ENCODE data around the gene FPR1.

The FPR1 gene

DNA sequence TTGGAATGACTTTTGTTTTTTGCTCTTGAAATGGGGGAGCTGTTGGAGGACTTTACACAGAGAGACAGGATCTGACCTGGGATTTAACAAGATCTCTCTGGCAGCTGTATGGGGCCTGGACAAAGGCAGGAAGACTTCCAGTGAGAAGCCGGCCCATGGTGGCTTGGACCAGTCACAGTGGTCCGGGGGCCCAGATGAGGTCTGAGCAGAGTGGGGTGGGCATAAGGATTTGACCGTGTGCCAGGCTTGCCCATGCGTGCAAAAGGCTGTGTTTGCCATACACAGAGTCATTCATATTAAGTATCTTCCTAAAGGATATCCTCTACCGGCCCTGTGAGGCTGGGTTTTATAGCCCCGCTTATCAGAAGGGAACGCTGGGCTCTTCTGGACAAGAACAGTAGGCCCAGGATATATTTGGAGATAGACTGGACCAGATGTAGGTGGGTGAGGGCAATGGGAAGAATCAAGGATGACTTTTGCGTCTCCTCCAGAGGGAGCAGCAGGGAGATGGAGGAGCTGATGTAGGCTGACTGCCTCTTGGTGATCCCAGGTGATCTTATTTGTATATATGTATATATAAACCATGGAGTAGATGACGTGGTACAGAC is 54.4 kb downstream of the FPR1 start:
- no peak for DNase-seq (ENCODE audit: low read depth)
- TF ChIP-seq, protein P1, sequence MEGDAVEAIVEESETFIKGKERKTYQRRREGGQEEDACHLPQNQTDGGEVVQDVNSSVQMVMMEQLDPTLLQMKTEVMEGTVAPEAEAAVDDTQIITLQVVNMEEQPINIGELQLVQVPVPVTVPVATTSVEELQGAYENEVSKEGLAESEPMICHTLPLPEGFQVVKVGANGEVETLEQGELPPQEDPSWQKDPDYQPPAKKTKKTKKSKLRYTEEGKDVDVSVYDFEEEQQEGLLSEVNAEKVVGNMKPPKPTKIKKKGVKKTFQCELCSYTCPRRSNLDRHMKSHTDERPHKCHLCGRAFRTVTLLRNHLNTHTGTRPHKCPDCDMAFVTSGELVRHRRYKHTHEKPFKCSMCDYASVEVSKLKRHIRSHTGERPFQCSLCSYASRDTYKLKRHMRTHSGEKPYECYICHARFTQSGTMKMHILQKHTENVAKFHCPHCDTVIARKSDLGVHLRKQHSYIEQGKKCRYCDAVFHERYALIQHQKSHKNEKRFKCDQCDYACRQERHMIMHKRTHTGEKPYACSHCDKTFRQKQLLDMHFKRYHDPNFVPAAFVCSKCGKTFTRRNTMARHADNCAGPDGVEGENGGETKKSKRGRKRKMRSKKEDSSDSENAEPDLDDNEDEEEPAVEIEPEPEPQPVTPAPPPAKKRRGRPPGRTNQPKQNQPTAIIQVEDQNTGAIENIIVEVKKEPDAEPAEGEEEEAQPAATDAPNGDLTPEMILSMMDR (IDR thresholded peaks at IDR 0.05; ENCODE audit: control insufficient read depth, insufficient read depth, low read depth, low read length, missing control alignments), result no peak
- H3K4me3 ChIP-seq (ENCODE audit: control insufficient read depth, low read depth, low read length), result no peak overlapping the region

DNA sequence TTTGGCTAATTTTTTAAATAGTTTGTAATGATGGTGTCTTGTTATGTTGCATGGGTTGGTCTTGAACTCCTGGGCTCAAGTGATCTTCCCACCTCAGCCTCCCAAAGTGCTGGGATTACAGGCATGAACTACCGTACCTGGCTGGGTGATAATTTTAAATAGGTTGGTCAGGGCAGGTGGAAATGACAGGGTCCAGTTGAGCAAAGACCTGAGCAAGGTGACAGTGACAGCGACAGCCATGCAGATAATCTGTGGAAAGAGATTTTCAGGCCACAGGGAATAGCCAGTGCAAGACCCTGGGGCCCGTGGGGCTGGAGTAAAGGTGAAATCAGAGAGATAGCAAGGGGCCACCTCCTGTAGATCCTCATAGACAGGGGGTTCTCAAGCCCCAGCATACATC is 55.1 kb downstream of the FPR1 start:
- TF ChIP-seq, protein P1 (IDR thresholded peaks at IDR 0.05; ENCODE audit: control insufficient read depth, insufficient read depth, low read depth, low read length, missing control alignments), result no peak
- DNase-seq (ENCODE audit: low read depth), result no peak
- no peak overlapping the region for H3K4me3 ChIP-seq (ENCODE audit: control insufficient read depth, low read depth, low read length)

Data from AG09309 (cell line).